ENCODE results near the gene FOXC1. TPM values are rescaled to one million over a fixed set of nuclear protein-coding genes. Genes with fewer than 3 reads are reported as not detected.

FOXC1 gene
- total RNA-seq, 4 donors from 2014 or later = 0.75 to 0.96 (median 0.79) TPM

- Histone ChIP-seq H3K9me3 (no peaks in the 10 kb centered on the region), H3K36me3 (no peaks in the 10 kb centered on the region), H3K4me1 (peaks cover 3 to 22% (median 8%) of the 10 kb centered on the region in 4 donors), H3K4me3 (no peak overlapping the region), H3K27ac (no peak overlapping the region), H3K27me3 (peaks cover 99% of the 10 kb centered on the region)
- TF ChIP-seq CTCF (IDR thresholded peaks at IDR 0.05) (no peak), EP300 (IDR thresholded peaks at IDR 0.05; ENCODE audit: low read depth) (no peak), POLR2AphosphoS5 (IDR thresholded peaks at IDR 0.05) (no peak), POLR2A (IDR thresholded peaks at IDR 0.05) (no peak)
- WGBS, 2 donors (ENCODE audit: low coverage in 1 of 2) = 67% methylated on average over 41 of the region's 50 CpGs; no CpG with 5 or more reads in 1 of the 2 donors
- DNase-seq = no peak
- intact Hi-C loops (cut with DNase I; ENCODE audit: low total_unique reads) = no loop called here
- in situ Hi-C loops (cut with MboI; ENCODE audit: low pct_ligation_motif_present in 1 of 4, low pct_unique_long_range_greater_than_20kb in 1 of 4, low sequenced_read_pairs in 3 of 4) = no loop called here
Measured at GRCh38 chr6:1620504-1621069, 10.9 kb downstream of the FOXC1 start.

- Histone ChIP-seq H3K9me3 (no peaks in the 10 kb centered on the region), H3K4me1 (peaks cover 3 to 26% (median 9%) of the 10 kb centered on the region in 4 donors), H3K4me3 (no peak overlapping the region), H3K27me3 (peaks cover 99% of the 10 kb centered on the region), H3K36me3 (no peaks in the 10 kb centered on the region), H3K27ac (no peak overlapping the region)
- no peak for TF ChIP-seq POLR2AphosphoS5 (IDR thresholded peaks at IDR 0.05)
- TF ChIP-seq CTCF (IDR thresholded peaks at IDR 0.05) = no peak
- no peak for TF ChIP-seq POLR2A (IDR thresholded peaks at IDR 0.05)
- TF ChIP-seq EP300 (IDR thresholded peaks at IDR 0.05; ENCODE audit: low read depth) = no peak
- no peak for DNase-seq
- WGBS, 2 donors (ENCODE audit: low coverage in 1 of 2) = 83 to 93% methylated on average over 2 to 29 of the region's 30 CpGs
- intact Hi-C loops (cut with DNase I; ENCODE audit: low total_unique reads) (no loop called here), in situ Hi-C loops (cut with MboI; ENCODE audit: low pct_ligation_motif_present in 1 of 4, low pct_unique_long_range_greater_than_20kb in 1 of 4, low sequenced_read_pairs in 3 of 4) (no loop called here)
Measured at GRCh38 chr6:1621070-1621701, 11.5 kb downstream of the FOXC1 start.

GRCh38 chr6:1622220-1622850, 12.6 kb downstream of the FOXC1 start:
- 95% methylated on average over 15 of the region's 15 CpGs; no CpG with 5 or more reads in 1 of the 2 donors for WGBS, 2 donors (ENCODE audit: low coverage in 1 of 2)
- in situ Hi-C loops (cut with MboI; ENCODE audit: low pct_ligation_motif_present in 1 of 4, low pct_unique_long_range_greater_than_20kb in 1 of 4, low sequenced_read_pairs in 3 of 4) = no loop called here

More at GRCh38 chr6:1622220-1622850, 12.6 kb downstream of the FOXC1 start:
- TF ChIP-seq POLR2A (IDR thresholded peaks at IDR 0.05) = no peak
- no peak for TF ChIP-seq CTCF (IDR thresholded peaks at IDR 0.05)
- no peak for TF ChIP-seq POLR2AphosphoS5 (IDR thresholded peaks at IDR 0.05)
- TF ChIP-seq EP300 (IDR thresholded peaks at IDR 0.05; ENCODE audit: low read depth) = no peak
- Histone ChIP-seq H3K4me1 (peaks cover 3 to 26% (median 9%) of the 10 kb centered on the region in 4 donors), H3K27ac (no peak overlapping the region), H3K9me3 (no peaks in the 10 kb centered on the region), H3K4me3 (no peak overlapping the region), H3K36me3 (no peaks in the 10 kb centered on the region), H3K27me3 (peaks cover 99% of the 10 kb centered on the region)
- intact Hi-C loops (cut with DNase I; ENCODE audit: low total_unique reads) = no loop called here
- DNase-seq = no peak

Data from transverse colon (tissue), 4 donors.